ENCODE results near the gene LMTK3. TPM values are rescaled to one million over a fixed set of nuclear protein-coding genes. Genes with fewer than 3 reads are reported as not detected.

Gene LMTK3
- total RNA-seq, 1 experiment from 2014 or later = 15.9 TPM

DNA sequence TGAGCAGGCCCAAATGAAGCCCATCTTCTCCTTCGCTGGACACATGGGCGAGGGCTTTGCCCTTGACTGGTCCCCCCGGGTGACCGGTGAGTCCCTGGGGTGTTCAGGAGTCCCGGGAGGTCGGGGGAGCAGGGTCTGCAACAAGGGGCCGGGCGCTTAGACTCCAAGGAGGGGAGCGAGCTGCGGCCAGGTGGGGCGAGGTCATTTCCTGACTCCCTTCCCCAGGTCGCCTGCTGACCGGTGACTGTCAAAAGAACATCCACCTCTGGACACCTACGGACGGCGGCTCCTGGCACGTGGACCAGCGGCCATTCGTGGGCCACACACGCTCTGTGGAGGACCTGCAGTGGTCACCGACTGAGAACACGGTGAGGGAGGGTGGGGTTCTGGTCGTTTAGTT, 61.2 kb downstream of the LMTK3 start (continued):
- TF ChIP-seq ARID4B (CRISPR knock-in tag; IDR thresholded peaks at IDR 0.05; ENCODE audit: borderline replicate concordance) (no peak), OVOL2 (CRISPR knock-in tag; IDR thresholded peaks at IDR 0.05; ENCODE audit: borderline replicate concordance) (no peak), RORB (CRISPR knock-in tag; IDR thresholded peaks at IDR 0.05) (no peak), ELF4 (CRISPR knock-in tag; IDR thresholded peaks at IDR 0.05; ENCODE audit: low read depth) (no peak), SMAD4 (CRISPR knock-in tag; IDR thresholded peaks at IDR 0.05) (no peak)
- TF ChIP-seq, protein P1, sequence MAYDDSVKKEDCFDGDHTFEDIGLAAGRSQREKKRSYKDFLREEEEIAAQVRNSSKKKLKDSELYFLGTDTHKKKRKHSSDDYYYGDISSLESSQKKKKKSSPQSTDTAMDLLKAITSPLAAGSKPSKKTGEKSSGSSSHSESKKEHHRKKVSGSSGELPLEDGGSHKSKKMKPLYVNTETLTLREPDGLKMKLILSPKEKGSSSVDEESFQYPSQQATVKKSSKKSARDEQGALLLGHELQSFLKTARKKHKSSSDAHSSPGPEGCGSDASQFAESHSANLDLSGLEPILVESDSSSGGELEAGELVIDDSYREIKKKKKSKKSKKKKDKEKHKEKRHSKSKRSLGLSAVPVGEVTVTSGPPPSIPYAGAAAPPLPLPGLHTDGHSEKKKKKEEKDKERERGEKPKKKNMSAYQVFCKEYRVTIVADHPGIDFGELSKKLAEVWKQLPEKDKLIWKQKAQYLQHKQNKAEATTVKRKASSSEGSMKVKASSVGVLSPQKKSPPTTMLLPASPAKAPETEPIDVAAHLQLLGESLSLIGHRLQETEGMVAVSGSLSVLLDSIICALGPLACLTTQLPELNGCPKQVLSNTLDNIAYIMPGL (CRISPR knock-in tag; IDR thresholded peaks at IDR 0.05) = no peak

- ATAC-seq (no peak), DNase-seq (ENCODE audit: low spot score) (no peak)
- Mint-ChIP-seq H3K4me1 (peaks cover 18% of the 10 kb centered on the region), H3K27ac (no peak overlapping the region), H3K4me3 (no peak overlapping the region), H3K9me3 (no peaks in the 10 kb centered on the region), H3K27me3 (ENCODE audit: low read depth) (peaks cover 8% of the 10 kb centered on the region), H3K36me3 (peaks cover 54% of the 10 kb centered on the region)
- ChIA-PET POLR2A (no interaction called here), CTCF (interaction anchor here (4.3 kb wide), 1 partner anchor 58 kb away, joined by 41 read pairs; the partner anchor contains the start of gene KDELR1)
- no peak for TF ChIP-seq FOXK1 (CRISPR knock-in tag; IDR thresholded peaks at IDR 0.05)
- TF ChIP-seq, protein P2, sequence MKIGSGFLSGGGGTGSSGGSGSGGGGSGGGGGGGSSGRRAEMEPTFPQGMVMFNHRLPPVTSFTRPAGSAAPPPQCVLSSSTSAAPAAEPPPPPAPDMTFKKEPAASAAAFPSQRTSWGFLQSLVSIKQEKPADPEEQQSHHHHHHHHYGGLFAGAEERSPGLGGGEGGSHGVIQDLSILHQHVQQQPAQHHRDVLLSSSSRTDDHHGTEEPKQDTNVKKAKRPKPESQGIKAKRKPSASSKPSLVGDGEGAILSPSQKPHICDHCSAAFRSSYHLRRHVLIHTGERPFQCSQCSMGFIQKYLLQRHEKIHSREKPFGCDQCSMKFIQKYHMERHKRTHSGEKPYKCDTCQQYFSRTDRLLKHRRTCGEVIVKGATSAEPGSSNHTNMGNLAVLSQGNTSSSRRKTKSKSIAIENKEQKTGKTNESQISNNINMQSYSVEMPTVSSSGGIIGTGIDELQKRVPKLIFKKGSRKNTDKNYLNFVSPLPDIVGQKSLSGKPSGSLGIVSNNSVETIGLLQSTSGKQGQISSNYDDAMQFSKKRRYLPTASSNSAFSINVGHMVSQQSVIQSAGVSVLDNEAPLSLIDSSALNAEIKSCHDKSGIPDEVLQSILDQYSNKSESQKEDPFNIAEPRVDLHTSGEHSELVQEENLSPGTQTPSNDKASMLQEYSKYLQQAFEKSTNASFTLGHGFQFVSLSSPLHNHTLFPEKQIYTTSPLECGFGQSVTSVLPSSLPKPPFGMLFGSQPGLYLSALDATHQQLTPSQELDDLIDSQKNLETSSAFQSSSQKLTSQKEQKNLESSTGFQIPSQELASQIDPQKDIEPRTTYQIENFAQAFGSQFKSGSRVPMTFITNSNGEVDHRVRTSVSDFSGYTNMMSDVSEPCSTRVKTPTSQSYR (CRISPR knock-in tag; IDR thresholded peaks at IDR 0.05) = no peak
- TF ChIP-seq, protein P3, sequence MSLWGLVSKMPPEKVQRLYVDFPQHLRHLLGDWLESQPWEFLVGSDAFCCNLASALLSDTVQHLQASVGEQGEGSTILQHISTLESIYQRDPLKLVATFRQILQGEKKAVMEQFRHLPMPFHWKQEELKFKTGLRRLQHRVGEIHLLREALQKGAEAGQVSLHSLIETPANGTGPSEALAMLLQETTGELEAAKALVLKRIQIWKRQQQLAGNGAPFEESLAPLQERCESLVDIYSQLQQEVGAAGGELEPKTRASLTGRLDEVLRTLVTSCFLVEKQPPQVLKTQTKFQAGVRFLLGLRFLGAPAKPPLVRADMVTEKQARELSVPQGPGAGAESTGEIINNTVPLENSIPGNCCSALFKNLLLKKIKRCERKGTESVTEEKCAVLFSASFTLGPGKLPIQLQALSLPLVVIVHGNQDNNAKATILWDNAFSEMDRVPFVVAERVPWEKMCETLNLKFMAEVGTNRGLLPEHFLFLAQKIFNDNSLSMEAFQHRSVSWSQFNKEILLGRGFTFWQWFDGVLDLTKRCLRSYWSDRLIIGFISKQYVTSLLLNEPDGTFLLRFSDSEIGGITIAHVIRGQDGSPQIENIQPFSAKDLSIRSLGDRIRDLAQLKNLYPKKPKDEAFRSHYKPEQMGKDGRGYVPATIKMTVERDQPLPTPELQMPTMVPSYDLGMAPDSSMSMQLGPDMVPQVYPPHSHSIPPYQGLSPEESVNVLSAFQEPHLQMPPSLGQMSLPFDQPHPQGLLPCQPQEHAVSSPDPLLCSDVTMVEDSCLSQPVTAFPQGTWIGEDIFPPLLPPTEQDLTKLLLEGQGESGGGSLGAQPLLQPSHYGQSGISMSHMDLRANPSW (CRISPR knock-in tag; conservative IDR thresholded peaks at IDR 0.05; ENCODE audit: low read depth) = no peak
- TF ChIP-seq MAX (CRISPR knock-in tag; IDR thresholded peaks at IDR 0.05) = no peak
- no peak for TF ChIP-seq MYBL2 (CRISPR knock-in tag; IDR thresholded peaks at IDR 0.05)
- TF ChIP-seq IRF2 (CRISPR knock-in tag; IDR thresholded peaks at IDR 0.05; ENCODE audit: borderline replicate concordance, low read depth) = no peak
These were observed 63.1 kb downstream of the LMTK3 start for GRCh38 chr19:48448563-48448962.

Measured in WTC11 (cell line).